Breast epithelium (tissue), 3 donors: ENCODE measurements around the gene PIK3C2G.

Experiments
- CTCF ChIP-seq, 3 donors: fragments of 450-650 bp; IDR thresholded peaks; one replicate each; pipeline ENCODE4 v1.5.1; 2016 to 2017; ENCODE audit warnings: antibody characterized with exemption in 3 of 3, mild to moderate bottlenecking in 3 of 3, moderate library complexity in 3 of 3
- POLR2A ChIP-seq: fragments of 450-650 bp; IDR thresholded peaks from one replicate; pipeline ENCODE4 v1.6.1; 2016; ENCODE audit warnings: antibody characterized with exemption, mild to moderate bottlenecking, moderate library complexity

DNA sequence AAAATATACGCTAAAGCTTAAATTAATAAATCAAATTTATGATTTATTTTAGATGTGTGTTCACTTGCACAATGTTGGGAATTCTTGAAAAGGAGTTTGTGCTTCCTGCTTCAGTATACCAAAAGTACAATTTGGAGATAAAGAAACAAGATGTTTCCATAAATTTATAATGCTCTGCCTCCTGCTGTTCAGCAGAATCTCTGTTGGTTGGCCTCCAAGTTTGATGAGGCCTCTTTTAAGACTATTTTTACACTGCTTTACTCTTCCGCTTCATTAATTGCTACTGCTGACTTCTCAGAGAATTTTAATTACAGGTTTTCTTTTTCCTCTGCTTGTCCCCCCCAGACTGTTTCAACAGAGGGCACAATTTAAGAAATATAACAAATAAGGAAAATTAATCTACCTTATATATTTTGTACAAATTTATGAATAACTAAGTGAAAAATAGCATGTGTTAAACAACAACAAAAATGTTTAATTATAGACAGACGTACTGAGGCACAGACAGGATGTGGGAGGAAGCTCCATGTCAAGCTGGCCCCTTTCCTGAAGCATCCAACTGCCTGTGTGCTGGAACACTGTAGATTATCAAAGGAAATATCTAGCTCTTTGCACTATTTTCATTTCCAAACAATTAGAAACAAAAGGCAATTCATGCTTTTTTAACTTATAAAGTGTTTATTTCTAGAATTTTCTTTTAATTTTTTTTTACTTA is 83.9 kb downstream of the PIK3C2G start:
- TF ChIP-seq CTCF (IDR thresholded peaks at IDR 0.05) (no peak), POLR2A (no peak)
